Liver (tissue), 9 donors: ENCODE data around the gene FERMT1. TPM values are rescaled to one million over a fixed set of nuclear protein-coding genes. Genes with fewer than 3 reads are reported as not detected.
A peak's percentile ranks its signal among the peaks of the same experiment; 100 is the strongest.

ENCODE experiments used
- DNase-seq: peaks from one replicate; pipeline ENCODE4 v3.0.0-alpha.2; 2017; ENCODE audit warnings: low spot score
- H3K27ac ChIP-seq, 2 donors: one replicate each; pipeline ENCODE4 v1.7.0; 2013; ENCODE audit warnings: inconsistent platforms in 2 of 2, low read length in 2 of 2, control low read depth in 1 of 2, low read depth in 1 of 2, mild to moderate bottlenecking in 1 of 2
- H3K27me3 ChIP-seq, 4 donors: one replicate each; pipeline versions ENCODE4 v1.6.1 to v1.7.0; 2013; ENCODE audit warnings: low read length in 3 of 4, inconsistent platforms in 1 of 4, mild to moderate bottlenecking in 1 of 4, moderate library complexity in 1 of 4; ENCODE audit not compliant: control insufficient read depth in 4 of 4, insufficient read depth in 4 of 4
- H3K36me3 ChIP-seq, 4 donors: one replicate each; pipeline versions ENCODE4 v1.6.1 to v1.7.0; 2013; ENCODE audit warnings: low read length in 3 of 4, mild to moderate bottlenecking in 3 of 4, low read depth in 1 of 4, moderate library complexity in 1 of 4; ENCODE audit not compliant: control insufficient read depth in 4 of 4, insufficient read depth in 3 of 4
- H3K4me1 ChIP-seq, 4 donors: one replicate each; pipeline versions ENCODE4 v1.6.1 to v1.7.0; 2013; ENCODE audit warnings: low read length in 3 of 4, mild to moderate bottlenecking in 3 of 4, moderate library complexity in 1 of 4; ENCODE audit not compliant: control insufficient read depth in 4 of 4, insufficient read depth in 4 of 4
- H3K4me3 ChIP-seq, 3 donors: one replicate each; pipeline versions ENCODE4 v1.6.1 to v1.7.0; 2013; ENCODE audit warnings: low read length in 3 of 3, control low read depth in 1 of 3, low read depth in 1 of 3, mild to moderate bottlenecking in 1 of 3
- H3K9ac ChIP-seq, 2 donors: one replicate each; pipeline ENCODE4 v1.7.0; 2013; ENCODE audit warnings: low read length in 2 of 2, mild to moderate bottlenecking in 2 of 2, moderate library complexity in 2 of 2, control low read depth in 1 of 2, low read depth in 1 of 2
- H3K9me3 ChIP-seq, 4 donors: one replicate each; pipeline versions ENCODE4 v1.6.1 to v1.7.0; 2013; ENCODE audit warnings: low read length in 3 of 4; ENCODE audit not compliant: control insufficient read depth in 4 of 4
- EGR1 ChIP-seq, 2 donors: IDR thresholded peaks; 2 replicates each; pipeline ENCODE4 v1.6.1; 2016 to 2018; ENCODE audit warnings: antibody characterized with exemption in 2 of 2, low read depth in 2 of 2
- FOXA1 ChIP-seq: IDR thresholded peaks from 2 replicates; pipeline ENCODE4 v1.6.1; 2016; ENCODE audit warnings: antibody characterized with exemption
- GABPA ChIP-seq, 2 donors: IDR thresholded peaks in 1 of 2; conservative IDR thresholded peaks in 1 of 2; 2 replicates each; pipeline ENCODE4 v1.6.1; 2016; ENCODE audit warnings: antibody characterized with exemption in 2 of 2, mild to moderate bottlenecking in 1 of 2, moderate library complexity in 1 of 2
- HNF4A ChIP-seq, 2 donors: conservative IDR thresholded peaks; 2 replicates each; pipeline ENCODE4 v1.6.1; 2016; ENCODE audit warnings: antibody characterized with exemption in 2 of 2, mild to moderate bottlenecking in 2 of 2
- MAX ChIP-seq: IDR thresholded peaks from 2 replicates; pipeline ENCODE4 v1.6.1; 2016; ENCODE audit warnings: antibody characterized with exemption
- RAD21 ChIP-seq, 2 donors: IDR thresholded peaks; 2 replicates each; pipeline ENCODE4 v1.6.1; 2016; ENCODE audit warnings: antibody characterized with exemption in 2 of 2, mild to moderate bottlenecking in 2 of 2
- REST ChIP-seq: IDR thresholded peaks from 2 replicates; pipeline ENCODE4 v1.6.1; 2016; ENCODE audit warnings: antibody characterized with exemption, mild to moderate bottlenecking
- RXRA ChIP-seq, 2 donors: IDR thresholded peaks; 2 replicates each; pipeline ENCODE4 v1.6.1; 2017 to 2018; ENCODE audit warnings: antibody characterized with exemption in 2 of 2, mild to moderate bottlenecking in 1 of 2
- SP1 ChIP-seq: IDR thresholded peaks from 2 replicates; pipeline ENCODE4 v1.6.1; 2018; ENCODE audit warnings: antibody characterized with exemption, mild to moderate bottlenecking
- TAF1 ChIP-seq: conservative IDR thresholded peaks from 2 replicates; pipeline ENCODE4 v1.6.1; 2016; ENCODE audit warnings: antibody characterized with exemption, mild to moderate bottlenecking
- YY1 ChIP-seq: IDR thresholded peaks from 2 replicates; pipeline ENCODE4 v1.6.1; 2016; ENCODE audit warnings: antibody characterized with exemption, mild to moderate bottlenecking
- WGBS: extraction: QIAGEN DNeasy Blood & Tissue Kit; methylation state at CpG from one replicate; pipeline ENCODE4 v1.1.7; 2013; 5-methylcytosine and 5-hydroxymethylcytosine counted together
- polyA plus RNA-seq, 2 donors: library from polyadenylated mRNA; stranded (reverse) in 1 of 2; unstranded in 1 of 2; fragments of 200-250 nt in 1 of 2; fragments of >200 nt in 1 of 2; fragmentation: Nextera tagmentation in 1 of 2; extraction: Ambion mirVana in 1 of 2; gene quantifications; one replicate each; pipeline versions ENCODE4 v1.2.1 to v1.2.3, GENCODE V29; 2013 to 2015
- total RNA-seq, 2 donors: library from RNA; depleted of rRNA; stranded (reverse); fragments of >200 nt; gene quantifications; one replicate each; pipeline ENCODE4 v1.2.3, GENCODE V29; 2014
- TF ChIP-seq, protein P1 (sequence below): fragments of 150-350 bp; IDR thresholded peaks from 2 replicates; pipeline ENCODE4 v1.5.1; 2017; ENCODE audit warnings: improper control_type of control experiment, low read depth, low read length; ENCODE audit not compliant: missing input control
- donor health status: healthy.
- donor health status: healthy.
- donor health status: healthy.
- donor health status: healthy.
- donor health status: healthy.

Gene FERMT1
- total and polyA plus RNA-seq, 4 donors = 0.11 to 0.42 (median 0.21) TPM

DNA sequence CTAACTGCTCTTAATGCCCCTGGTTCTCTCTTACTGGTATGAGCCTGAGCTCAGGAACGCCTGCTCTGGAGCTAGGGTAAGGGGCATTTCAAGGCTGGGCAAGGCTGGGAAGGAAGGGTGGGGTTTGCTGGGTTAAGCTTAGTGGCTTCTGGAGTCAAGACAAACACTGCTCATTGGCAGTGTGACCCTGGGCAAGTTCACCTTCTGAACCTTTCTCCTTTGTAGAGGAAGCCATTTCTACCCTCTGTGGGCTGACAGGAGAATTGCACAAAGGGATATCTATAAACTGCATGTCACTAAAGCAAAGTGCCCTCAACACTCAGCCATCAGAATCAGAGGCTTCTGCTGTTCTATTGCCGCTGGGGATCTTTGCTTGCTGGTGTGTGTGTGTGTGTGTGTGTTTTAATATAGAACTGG lies 48.7 kb downstream of the FERMT1 start:
- no peak overlapping the region for H3K27ac ChIP-seq
- H3K9me3 ChIP-seq = no peaks in the 10 kb centered on the region
- H3K27me3 ChIP-seq = no peaks in the 10 kb centered on the region
- WGBS = 32% methylated on average over 2 of the region's 2 CpGs
- no peaks in the 10 kb centered on the region for H3K36me3 ChIP-seq
- peaks cover 8 to 41% (median 22%) of the 10 kb centered on the region in 4 donors for H3K4me1 ChIP-seq
- H3K4me3 ChIP-seq = no peak overlapping the region
- DNase-seq = no peak
- TF ChIP-seq GABPA (IDR thresholded peaks at IDR 0.05 in 1 of 2, conservative IDR thresholded peaks at IDR 0.05 in 1 of 2) (no peak), YY1 (peak; percentile 78), RAD21 (IDR thresholded peaks at IDR 0.05) (peak; percentile 79 to 81), REST (peak; percentile 39), EGR1 (IDR thresholded peaks at IDR 0.05; ENCODE audit: low read depth in 2 of 2) (no peak), SP1 (peak; percentile 58), RXRA (IDR thresholded peaks at IDR 0.05) (peak; percentile 77 to 87), MAX (no peak), HNF4A (conservative IDR thresholded peaks at IDR 0.05) (peak; percentile 55 to 66)
- TF ChIP-seq, protein P1, sequence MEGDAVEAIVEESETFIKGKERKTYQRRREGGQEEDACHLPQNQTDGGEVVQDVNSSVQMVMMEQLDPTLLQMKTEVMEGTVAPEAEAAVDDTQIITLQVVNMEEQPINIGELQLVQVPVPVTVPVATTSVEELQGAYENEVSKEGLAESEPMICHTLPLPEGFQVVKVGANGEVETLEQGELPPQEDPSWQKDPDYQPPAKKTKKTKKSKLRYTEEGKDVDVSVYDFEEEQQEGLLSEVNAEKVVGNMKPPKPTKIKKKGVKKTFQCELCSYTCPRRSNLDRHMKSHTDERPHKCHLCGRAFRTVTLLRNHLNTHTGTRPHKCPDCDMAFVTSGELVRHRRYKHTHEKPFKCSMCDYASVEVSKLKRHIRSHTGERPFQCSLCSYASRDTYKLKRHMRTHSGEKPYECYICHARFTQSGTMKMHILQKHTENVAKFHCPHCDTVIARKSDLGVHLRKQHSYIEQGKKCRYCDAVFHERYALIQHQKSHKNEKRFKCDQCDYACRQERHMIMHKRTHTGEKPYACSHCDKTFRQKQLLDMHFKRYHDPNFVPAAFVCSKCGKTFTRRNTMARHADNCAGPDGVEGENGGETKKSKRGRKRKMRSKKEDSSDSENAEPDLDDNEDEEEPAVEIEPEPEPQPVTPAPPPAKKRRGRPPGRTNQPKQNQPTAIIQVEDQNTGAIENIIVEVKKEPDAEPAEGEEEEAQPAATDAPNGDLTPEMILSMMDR = peak; percentile 72
- no peak overlapping the region for H3K9ac ChIP-seq

DNA sequence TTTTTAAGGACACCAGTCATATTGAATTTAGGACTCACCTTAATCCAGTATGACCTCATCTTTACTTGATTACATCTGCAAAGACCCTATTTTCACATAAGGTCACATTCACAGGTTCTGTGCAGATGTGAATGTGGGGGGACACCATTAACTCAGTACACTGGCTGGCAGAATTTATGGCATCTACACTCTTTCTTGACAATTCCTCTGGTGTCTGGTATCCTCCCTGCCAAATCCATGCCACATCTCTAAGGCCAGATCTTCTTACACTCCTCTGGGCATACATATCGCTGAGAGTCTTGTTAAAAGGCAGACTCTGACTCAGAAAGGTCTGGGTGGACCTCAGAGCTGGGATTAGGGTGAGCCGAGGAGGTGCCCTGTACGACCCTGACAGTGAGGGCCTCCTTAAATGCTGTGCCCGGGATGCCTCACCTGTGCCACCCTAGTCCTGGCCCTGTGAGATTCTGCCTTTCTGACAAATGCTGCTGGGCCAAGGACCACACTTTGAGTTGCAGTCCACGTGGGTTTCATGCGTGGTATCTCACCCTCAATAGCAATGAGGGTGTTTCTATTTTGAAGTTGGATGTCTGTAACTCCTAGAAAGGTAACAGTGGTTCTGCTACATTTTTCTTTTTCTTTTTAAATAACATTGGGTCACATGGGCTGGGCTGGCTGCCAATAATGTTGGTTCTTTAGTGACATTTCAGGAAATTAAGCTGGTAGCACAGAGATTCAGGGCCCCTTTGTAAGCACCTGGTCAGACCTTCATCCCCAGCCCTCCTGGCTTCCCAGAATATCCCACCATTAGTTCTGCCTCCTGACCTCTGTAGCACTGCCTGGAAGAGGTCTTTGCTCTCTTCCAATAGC lies 51.8 kb downstream of the FERMT1 start:
- Histone ChIP-seq H3K4me3 (no peak overlapping the region), H3K4me1 (peaks cover 8 to 40% (median 23%) of the 10 kb centered on the region in 4 donors), H3K27ac (no peak overlapping the region), H3K9me3 (no peaks in the 10 kb centered on the region), H3K9ac (no peak overlapping the region), H3K27me3 (no peaks in the 10 kb centered on the region), H3K36me3 (no peaks in the 10 kb centered on the region)
- no peak for DNase-seq
- no peak for TF ChIP-seq TAF1
- no peak for TF ChIP-seq GABPA (IDR thresholded peaks at IDR 0.05 in 1 of 2, conservative IDR thresholded peaks at IDR 0.05 in 1 of 2)
- TF ChIP-seq REST = no peak
- no peak for TF ChIP-seq FOXA1
- WGBS = 96% methylated on average over 6 of the region's 6 CpGs
